ENCODE data around the gene CAPN15. TPM values are rescaled to one million over a fixed set of nuclear protein-coding genes. Genes with fewer than 3 reads are reported as not detected.

The CAPN15 gene
- polyA plus RNA-seq, 4 donors: 23.1 to 35.7 (median 26.3) TPM

GRCh38 chr16:540645-541340 is 13.3 kb downstream of the CAPN15 start:
- DNase-seq (ENCODE audit: low read depth in 4 of 4, low spot score in 3 of 4): no peak

DNA sequence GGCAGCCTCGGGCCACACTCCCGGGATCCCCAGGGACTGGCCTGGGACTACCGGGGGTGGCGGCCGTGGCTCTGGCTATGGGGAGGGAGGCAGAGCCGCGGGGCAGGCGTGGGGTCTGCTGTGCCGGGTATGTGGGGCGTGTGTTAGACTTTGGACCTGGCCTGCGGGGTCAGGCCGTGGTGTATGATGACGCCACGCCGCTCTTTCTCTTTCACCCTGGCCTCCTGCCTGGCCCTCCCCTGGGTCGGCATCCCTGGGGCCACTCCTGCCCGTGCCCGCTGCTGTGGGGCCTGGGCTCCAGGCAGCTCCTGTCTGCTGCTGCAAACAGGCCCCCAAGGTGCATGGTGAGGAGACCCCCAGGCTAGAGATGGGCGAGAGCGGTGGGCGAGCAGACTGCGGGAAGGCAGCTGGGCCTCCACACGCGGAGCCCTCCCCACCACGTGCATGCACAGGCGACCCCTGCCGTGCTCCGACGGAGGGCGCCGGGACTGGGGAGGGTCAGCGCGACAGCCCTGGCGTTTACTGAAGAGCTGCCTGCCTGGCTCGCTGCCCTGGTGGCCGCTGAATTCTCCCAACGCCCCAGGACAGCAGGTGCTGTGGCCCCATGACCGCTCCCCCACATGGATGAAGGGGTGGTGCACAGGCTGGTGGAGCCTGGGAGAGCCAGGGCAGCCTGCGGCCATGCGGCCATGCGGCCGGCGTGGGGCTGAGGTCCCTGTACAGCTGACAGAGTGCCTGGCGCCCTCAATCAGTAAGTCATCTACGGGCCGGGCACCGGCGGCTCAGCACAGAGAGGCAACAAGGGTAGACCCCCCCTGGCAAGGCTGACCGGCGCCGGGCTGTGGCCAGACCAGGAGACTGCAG is 16.0 kb downstream of the CAPN15 start:
- no peak for DNase-seq (ENCODE audit: low read depth in 4 of 4, low spot score in 3 of 4)

DNA sequence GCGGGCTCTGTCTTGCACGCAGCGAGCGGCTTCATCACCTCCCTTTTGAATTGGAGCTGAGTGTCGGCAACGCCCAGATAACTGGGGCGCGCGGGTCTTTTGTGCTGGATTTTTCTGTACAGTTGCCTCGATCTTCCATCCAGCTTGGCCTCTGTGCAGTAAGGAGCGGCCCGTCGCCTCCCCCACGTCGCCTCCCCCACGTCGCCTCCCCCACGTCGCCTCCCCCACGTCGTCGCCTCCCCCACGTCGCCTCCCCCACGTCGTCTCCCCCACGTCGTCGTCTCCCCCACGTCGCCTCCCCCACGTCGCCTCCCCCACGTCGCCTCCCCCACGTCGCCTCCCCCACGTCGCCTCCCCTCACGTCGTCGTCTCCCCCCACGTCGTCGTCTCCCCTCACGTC is 17.0 kb downstream of the CAPN15 start:
- no peak for DNase-seq (ENCODE audit: low read depth in 4 of 4, low spot score in 3 of 4)

DNA sequence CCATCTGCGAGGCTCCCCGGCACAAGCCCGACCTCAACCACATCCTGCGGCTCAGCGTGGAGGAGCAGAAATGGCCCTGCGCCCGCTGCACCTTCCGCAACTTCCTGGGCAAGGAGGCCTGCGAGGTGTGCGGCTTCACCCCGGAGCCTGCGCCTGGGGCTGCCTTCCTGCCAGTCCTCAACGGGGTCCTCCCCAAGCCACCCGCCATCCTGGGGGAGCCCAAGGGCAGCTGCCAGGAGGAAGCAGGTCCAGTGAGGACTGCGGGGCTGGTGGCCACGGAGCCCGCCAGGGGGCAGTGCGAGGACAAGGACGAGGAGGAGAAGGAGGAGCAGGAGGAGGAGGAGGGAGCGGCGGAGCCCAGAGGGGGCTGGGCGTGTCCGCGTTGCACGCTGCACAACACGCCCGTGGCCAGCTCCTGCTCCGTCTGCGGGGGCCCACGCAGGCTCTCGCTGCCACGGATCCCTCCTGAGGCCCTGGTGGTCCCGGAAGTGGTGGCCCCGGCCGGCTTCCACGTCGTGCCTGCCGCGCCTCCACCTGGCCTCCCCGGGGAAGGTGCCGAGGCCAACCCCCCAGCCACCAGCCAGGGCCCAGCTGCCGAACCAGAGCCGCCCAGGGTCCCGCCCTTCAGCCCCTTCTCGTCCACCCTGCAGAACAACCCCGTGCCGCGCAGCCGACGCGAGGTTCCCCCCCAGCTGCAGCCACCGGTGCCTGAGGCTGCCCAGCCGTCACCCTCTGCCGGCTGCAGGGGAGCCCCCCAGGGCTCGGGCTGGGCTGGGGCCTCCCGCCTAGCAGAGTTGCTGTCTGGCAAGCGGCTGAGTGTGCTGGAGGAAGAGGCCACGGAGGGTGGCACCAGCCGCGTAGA is 19.6 kb downstream of the CAPN15 start:
- DNase-seq (ENCODE audit: low read depth in 4 of 4, low spot score in 3 of 4): no peak

DNA sequence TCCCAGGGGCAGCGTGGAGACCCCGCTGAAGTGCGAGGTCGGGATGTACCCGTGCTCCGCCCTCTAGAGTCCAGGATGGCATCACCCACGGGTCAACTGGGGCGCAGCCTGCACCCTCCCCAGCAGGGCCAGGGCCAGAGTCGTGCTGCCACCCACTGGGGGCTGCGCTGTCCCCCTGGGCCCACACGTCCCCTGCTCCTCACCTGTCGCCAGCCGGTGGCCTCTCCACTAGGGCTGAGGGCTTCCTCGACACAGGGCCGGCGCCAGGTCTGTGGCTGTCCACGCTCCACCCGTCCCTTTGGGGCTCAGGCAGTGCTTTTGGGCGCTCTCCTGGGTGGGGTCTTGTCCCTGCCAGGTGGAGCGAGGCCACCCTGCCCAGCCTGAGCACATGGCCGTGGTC is 21.1 kb downstream of the CAPN15 start:
- no peak for DNase-seq (ENCODE audit: low read depth in 4 of 4, low spot score in 3 of 4)

GRCh38 chr16:549544-550263 is 22.2 kb downstream of the CAPN15 start:
- DNase-seq (ENCODE audit: low read depth in 4 of 4, low spot score in 3 of 4): no peak

DNA sequence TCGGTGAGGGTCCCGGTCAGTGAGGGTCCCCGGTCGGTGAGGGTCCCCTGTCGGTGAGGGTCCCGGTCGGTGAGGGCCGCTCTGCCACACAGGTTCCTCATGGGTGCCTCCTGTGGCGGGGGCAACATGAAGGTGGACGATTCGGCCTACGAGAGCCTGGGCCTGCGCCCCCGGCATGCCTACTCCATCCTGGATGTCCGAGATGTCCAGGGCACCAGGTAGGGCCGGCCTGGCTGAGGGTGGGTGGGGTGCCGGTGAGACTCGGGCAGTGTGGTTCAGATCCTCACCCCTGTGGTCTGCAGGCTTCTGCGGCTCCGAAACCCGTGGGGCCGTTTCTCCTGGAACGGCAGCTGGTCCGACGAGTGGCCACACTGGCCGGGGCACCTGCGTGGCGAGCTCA is 23.7 kb downstream of the CAPN15 start:
- DNase-seq (ENCODE audit: low read depth in 4 of 4, low spot score in 3 of 4): no peak

DNA sequence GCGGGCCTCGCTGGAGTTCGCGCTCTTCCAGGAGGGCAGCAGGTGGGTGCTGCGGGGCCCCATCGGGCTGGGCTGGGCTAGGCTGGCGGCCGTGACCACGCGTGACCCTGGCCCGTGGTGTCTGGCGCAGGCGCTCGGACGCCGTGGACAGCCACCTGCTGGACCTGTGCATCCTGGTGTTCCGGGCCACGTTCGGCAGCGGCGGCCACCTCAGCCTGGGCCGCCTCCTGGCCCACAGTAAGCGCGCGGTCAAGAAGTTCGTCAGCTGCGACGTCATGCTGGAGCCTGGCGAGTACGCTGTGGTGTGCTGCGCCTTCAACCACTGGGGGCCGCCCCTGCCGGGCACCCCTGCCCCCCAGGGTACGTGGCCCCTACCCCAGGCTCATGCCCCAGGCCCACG is 24.7 kb downstream of the CAPN15 start:
- DNase-seq (ENCODE audit: low read depth in 4 of 4, low spot score in 3 of 4): no peak

- no peak for DNase-seq (ENCODE audit: low read depth in 4 of 4, low spot score in 3 of 4)
These were observed 26.2 kb downstream of the CAPN15 start for GRCh38 chr16:553601-554296.

GRCh38 chr16:554297-554621 is 26.7 kb downstream of the CAPN15 start:
- DNase-seq (ENCODE audit: low read depth in 4 of 4, low spot score in 3 of 4): no peak

DNA sequence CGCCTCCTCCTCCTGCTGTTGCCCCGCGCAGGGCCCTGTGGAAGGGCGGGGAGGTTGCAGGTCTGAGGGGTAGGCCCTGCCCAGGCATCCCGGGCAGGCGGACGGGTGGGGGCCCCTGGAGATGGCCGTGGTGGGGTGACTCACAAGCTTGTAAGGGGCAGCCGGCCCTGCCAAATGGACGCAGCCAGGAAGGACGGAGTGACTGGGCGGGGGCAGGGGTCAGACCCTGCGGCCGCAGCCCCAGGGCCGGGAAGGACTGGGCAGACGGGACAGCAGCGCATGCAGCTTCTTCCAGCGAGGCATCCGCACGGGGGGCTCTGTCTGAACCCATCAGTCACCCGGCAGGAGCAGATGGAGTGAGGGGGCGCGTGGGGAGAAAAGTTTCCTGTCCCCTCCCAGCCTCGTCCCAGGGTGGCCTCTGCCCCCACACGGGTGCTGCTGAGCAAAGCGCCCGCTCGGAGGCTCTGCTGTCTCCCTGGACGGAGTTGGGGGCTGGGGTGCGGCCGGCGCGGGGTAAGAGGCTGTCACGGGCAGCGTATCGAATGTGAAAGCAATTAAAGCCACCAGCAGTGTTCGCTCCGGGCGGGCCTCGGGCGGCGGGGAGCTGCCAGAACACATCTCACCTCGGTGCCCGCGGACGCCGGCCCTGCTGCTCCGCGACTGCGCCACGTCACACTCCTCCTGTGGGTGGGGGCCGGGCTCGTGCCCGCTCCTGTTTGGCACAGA is 27.3 kb downstream of the CAPN15 start:
- DNase-seq (ENCODE audit: low read depth in 4 of 4, low spot score in 3 of 4): no peak

GRCh38 chr16:555528-556473 is 28.3 kb downstream of the CAPN15 start:
- no peak for DNase-seq (ENCODE audit: low read depth in 4 of 4, low spot score in 3 of 4)

GRCh38 chr16:556474-557173 is 29.1 kb downstream of the CAPN15 start:
- DNase-seq (ENCODE audit: low read depth in 4 of 4, low spot score in 3 of 4): no peak

DNA sequence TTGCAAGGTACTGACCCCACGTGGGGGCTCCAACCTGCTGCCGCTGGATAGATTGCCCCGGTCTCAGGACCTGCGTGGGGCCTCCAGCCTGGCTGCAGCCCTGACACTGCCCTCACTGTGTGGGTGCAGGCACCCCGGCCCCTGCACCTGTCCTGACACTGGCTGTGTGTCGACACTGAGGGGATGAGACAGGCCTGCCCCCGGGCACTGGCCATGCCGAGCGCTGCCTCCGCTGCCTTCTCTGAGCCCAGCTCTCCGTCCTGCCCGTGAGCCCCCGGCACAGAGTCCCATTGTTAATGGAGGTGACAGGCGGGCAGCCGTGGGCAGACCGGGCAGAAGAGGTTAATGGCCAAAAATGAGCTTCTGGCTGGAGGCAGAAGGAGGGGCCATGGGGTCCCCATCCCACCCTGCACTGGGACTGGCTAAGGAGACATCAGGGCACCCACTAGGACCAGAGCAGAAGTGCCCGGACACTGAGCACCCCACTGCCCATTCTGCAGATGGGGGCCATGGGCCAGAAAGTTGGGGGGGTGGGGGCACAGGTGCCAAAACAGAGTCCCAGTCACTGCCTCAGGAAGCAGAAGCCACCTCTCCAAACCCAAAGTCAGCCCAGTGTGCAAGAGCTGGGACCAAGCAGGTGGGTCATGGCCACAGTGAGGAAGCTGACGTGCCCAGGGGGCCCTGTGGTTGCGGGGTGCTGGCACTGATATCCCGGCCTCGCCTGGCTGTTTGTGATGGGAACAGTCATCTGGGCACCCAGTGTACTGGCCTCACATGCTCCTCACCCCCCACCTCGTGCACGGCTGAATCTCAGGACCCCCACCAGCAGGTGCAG is 30.2 kb downstream of the CAPN15 start:
- DNase-seq (ENCODE audit: low read depth in 4 of 4, low spot score in 3 of 4): no peak

DNA sequence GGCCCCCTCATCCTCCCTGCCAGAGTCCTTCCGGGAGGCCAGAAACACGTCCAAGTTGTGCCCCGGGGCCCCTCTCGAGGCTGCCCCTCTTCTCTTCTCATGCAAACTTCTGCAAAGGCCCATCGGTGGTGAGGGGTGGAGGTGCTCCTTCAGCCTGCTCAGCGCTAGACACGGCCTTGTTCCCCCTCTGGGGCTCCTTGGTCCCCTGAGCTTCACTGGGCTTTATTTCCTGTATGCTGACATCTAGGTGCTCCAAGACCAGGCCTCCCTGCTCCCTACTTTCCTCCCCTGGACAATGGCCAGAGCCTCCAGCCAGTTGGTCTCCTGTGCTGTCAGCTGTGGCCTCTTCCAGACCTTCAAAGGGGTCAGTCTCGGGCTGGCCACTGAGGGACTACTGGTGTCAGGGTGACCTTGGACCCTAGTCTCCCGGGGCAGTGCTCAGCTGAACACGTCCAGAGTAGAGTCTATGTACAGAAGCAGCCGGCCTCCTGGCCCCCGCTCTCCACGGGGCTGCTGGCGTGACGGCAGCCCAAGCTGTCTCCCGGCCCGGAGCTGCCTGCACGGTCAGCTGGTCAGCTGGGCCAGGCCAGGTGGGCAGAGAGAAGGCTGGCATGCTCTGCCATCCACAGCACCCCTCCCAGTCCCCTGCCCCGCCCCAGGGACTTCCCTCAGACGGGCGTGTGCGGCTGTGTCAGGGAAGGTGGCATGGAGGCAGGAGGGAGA is 30.9 kb downstream of the CAPN15 start:
- DNase-seq (ENCODE audit: low read depth in 4 of 4, low spot score in 3 of 4): no peak

DNA sequence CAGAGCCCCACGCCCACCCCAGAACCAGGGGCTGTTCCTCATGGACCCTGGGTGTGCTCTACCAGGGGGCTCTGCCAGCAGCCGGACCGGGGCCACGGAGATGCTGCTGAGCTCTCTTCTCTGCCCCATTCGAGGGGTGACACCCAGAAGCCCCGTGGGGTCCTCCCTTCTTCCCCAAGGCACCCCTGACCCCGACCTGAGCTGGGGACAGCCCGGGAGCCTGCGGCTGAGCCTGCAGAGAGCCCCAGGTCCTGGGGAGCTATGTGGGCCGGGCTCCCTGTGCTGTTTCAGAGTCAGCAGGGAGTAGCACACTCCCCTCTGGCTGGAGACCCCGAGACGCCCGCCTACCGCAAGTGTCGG is 31.5 kb downstream of the CAPN15 start:
- DNase-seq (ENCODE audit: low read depth in 4 of 4, low spot score in 3 of 4): no peak
